PC-3 (cell line): Measurements from ENCODE around the gene R3HDM2. TPM values are rescaled to one million over a fixed set of nuclear protein-coding genes. Genes with fewer than 3 reads are reported as not detected.

Source experiments
- ATAC-seq: fragments of 200-7000 bp; cut with Tn5 transposase; 2 replicates; pipeline ENCODE4 v1.9.1; 2020; ENCODE audit warnings: mild to moderate bottlenecking, moderate library complexity
- BruUV-seq: library from RNA; stranded (reverse); fragments of 400-500 nt; replicated peaks from 2 replicates; lab custom pipeline; 2021; lab: Mats Ljungman, UMichigan
- CTCF ChIA-PET: fragments of 300-600 bp; sonication (Branson Sonifier 250); formaldehyde crosslinking; loops from one replicate; lab custom pipeline; 2022; ENCODE audit warnings: antibody characterized with exemption; lab: Charles Lee
- POLR2A ChIA-PET: fragments of 300-600 bp; sonication (Branson Sonifier 250); formaldehyde crosslinking; loops from one replicate; lab custom pipeline; 2022; ENCODE audit warnings: antibody characterized with exemption; ENCODE audit not compliant: unreplicated experiment; lab: Charles Lee
- DNase-seq: peaks from one replicate; pipeline ENCODE4 v3.0.0-alpha.2; 2015
- H2AFZ ChIP-seq: fragments of 300-600 bp; sonication (generic); 2 replicates; pipeline ENCODE4 v1.6.0; 2016; ENCODE audit warnings: antibody characterized with exemption, low read length
- H3F3A ChIP-seq: fragments of 300-600 bp; sonication (generic); one replicate; pipeline ENCODE4 v1.6.0; 2017; ENCODE audit warnings: antibody characterized with exemption, low read length, control low read depth, mild to moderate bottlenecking; ENCODE audit not compliant: unreplicated experiment
- H3K27ac ChIP-seq: fragments of 300-600 bp; sonication (generic); 2 replicates; pipeline ENCODE4 v1.5.1; 2016; ENCODE audit warnings: mild to moderate bottlenecking, low read length
- H3K27me3 ChIP-seq: fragments of 300-600 bp; sonication (generic); 2 replicates; pipeline ENCODE4 v1.6.1; 2016; ENCODE audit warnings: low read length, mixed read lengths
- H3K36me3 ChIP-seq: fragments of 300-600 bp; sonication (generic); 2 replicates; pipeline ENCODE4 v1.6.1; 2016; ENCODE audit warnings: low read depth, mixed run types, low read length, mixed read lengths
- H3K4me1 ChIP-seq: fragments of 300-600 bp; sonication (generic); 2 replicates; pipeline ENCODE4 v1.5.1; 2016; ENCODE audit warnings: low read length; ENCODE audit not compliant: insufficient read depth
- H3K4me2 ChIP-seq: fragments of 300-600 bp; sonication (generic); 2 replicates; pipeline ENCODE4 v1.6.0; 2016; ENCODE audit warnings: low read length
- H3K4me3 ChIP-seq: fragments of 300-600 bp; sonication (generic); 2 replicates; pipeline ENCODE4 v1.5.1; 2016; ENCODE audit warnings: mild to moderate bottlenecking, low read length, mixed read lengths
- H3K79me2 ChIP-seq: fragments of 300-600 bp; sonication (generic); 2 replicates; pipeline ENCODE4 v1.6.1; 2017; ENCODE audit warnings: low read length, mixed read lengths
- H3K9ac ChIP-seq: fragments of 300-600 bp; sonication (generic); 2 replicates; pipeline ENCODE4 v1.6.0; 2016; ENCODE audit warnings: mild to moderate bottlenecking, low read length
- H3K9me2 ChIP-seq: fragments of 300-600 bp; sonication (generic); replicated peaks from 2 replicates; pipeline ENCODE4 v1.6.1; 2016; ENCODE audit warnings: mixed run types, low read length, mixed read lengths
- H3K9me3 ChIP-seq: fragments of 300-600 bp; sonication (generic); 2 replicates; pipeline ENCODE4 v1.6.1; 2016; ENCODE audit warnings: low read length, mixed read lengths
- H4K20me1 ChIP-seq: fragments of 300-600 bp; sonication (generic); 2 replicates; pipeline ENCODE4 v1.6.1; 2016; ENCODE audit warnings: low read length, mixed read lengths
- CTCF ChIP-seq: fragments of 300-600 bp; sonication (generic); conservative IDR thresholded peaks from 2 replicates; pipeline ENCODE4 v1.5.1; 2017; ENCODE audit warnings: antibody characterized with exemption, low read depth, mild to moderate bottlenecking, low read length
- EZH2 ChIP-seq: fragments of 300-600 bp; sonication (generic); IDR thresholded peaks from one replicate; pipeline ENCODE4 v1.6.1; 2017; ENCODE audit warnings: antibody characterized with exemption, mild to moderate bottlenecking, low read length; ENCODE audit not compliant: unreplicated experiment
- EZH2phosphoT487 ChIP-seq: fragments of 300-600 bp; sonication (generic); IDR thresholded peaks from 2 replicates; pipeline ENCODE4 v1.6.1; 2018; ENCODE audit warnings: mild to moderate bottlenecking, antibody characterized with exemption, low read length, borderline replicate concordance
- intact Hi-C: fragments of 100-400 bp; cut with micrococcal nuclease; formaldehyde crosslinking; loops from 2 replicates; pipeline ENCODE4 v1.9.0; 2023
- total RNA-seq: library from RNA; depleted of rRNA; stranded (reverse); fragments of >200 nt; gene quantifications from 2 replicates; pipeline ENCODE4 v1.2.3, GENCODE V29; 2014

The R3HDM2 gene
- total RNA-seq, 1 experiment from 2014 or later, result 14.0 TPM

- TF ChIP-seq CTCF (no peak), EZH2phosphoT487 (no peak), EZH2 (no peak)
- no peak for ATAC-seq
- intact Hi-C loops, result no loop called here
Observed at GRCh38 chr12:57237932-57238853, 192.7 kb downstream of the R3HDM2 start.

GRCh38 chr12:57237596-57237931 is 193.3 kb downstream of the R3HDM2 start:
- no TSS peak for BruUV-seq
- Histone ChIP-seq H3F3A (no peaks in the 10 kb centered on the region), H3K9ac (no peak overlapping the region), H3K27ac (no peak overlapping the region), H3K4me2 (no peak overlapping the region), H4K20me1 (no peaks in the 10 kb centered on the region), H3K79me2 (peaks cover 7% of the 10 kb centered on the region; the same call in 1 of the 2 replicates), H2AFZ (no peak overlapping the region), H3K9me3 (no peaks in the 10 kb centered on the region), H3K4me3 (no peak overlapping the region), H3K4me1 (peaks cover 30% of the 10 kb centered on the region), H3K36me3 (peaks cover 19% of the 10 kb centered on the region; the same call in 1 of the 2 replicates), H3K27me3 (peaks cover 14% of the 10 kb centered on the region), H3K9me2 (no peaks in the 10 kb centered on the region)
- intact Hi-C loops, result no loop called here
- CTCF ChIA-PET, result no interaction called here
- DNase-seq (peak; percentile 39), ATAC-seq (no peak)
- TF ChIP-seq CTCF (no peak), EZH2 (no peak), EZH2phosphoT487 (no peak)
- POLR2A ChIA-PET, result interaction anchor here (0.6 kb wide), 1 partner anchor 163 kb away, joined by 3 read pairs; no protein-coding TSS in a partner anchor

More at GRCh38 chr12:57237932-57238853, 192.7 kb downstream of the R3HDM2 start:
- ChIA-PET CTCF (interaction anchor here (0.7 to 1.9 kb wide), 2 partner anchors 8 to 24 kb away, joined by 3 to 11 read pairs; partner anchors contain the start of gene SHMT2), POLR2A (no interaction called here)
- DNase-seq, result no peak
- Histone ChIP-seq H4K20me1 (no peaks in the 10 kb centered on the region), H3K27ac (no peak overlapping the region), H3K4me1 (peaks cover 33% of the 10 kb centered on the region), H3K27me3 (peaks cover 16% of the 10 kb centered on the region), H3K9me3 (no peaks in the 10 kb centered on the region), H3K79me2 (0 out of 2 replicates have a peak, but pooled peaks cover under 1% of the 10 kb centered on the region), H3K9ac (no peak overlapping the region), H2AFZ (peak overlapping the region; percentile 77), H3F3A (no peaks in the 10 kb centered on the region), H3K4me3 (peak overlapping the region; percentile 54), H3K36me3 (peaks cover 12% of the 10 kb centered on the region; the same call in 1 of the 2 replicates), H3K4me2 (peak overlapping the region; percentile 98), H3K9me2 (no peaks in the 10 kb centered on the region)
- no TSS peak for BruUV-seq
